NB4 (cell line): ENCODE data around the gene DNAJC22.

Source experiments
- DNase-seq: peaks from one replicate; pipeline ENCODE4 v3.0.0; 2010; ENCODE audit warnings: low read depth
- H3K4me3 ChIP-seq: one replicate; pipeline ENCODE4 v1.5.1; 2011; ENCODE audit warnings: mild to moderate bottlenecking, low read depth, low read length, moderate library complexity
- MYC ChIP-seq: IDR thresholded peaks from 2 replicates; pipeline ENCODE4 v1.6.1; 2011; ENCODE audit warnings: low read depth, low read length
- POLR2A ChIP-seq: IDR thresholded peaks from 2 replicates; pipeline ENCODE4 v1.6.1; 2011; ENCODE audit warnings: mild to moderate bottlenecking; ENCODE audit not compliant: insufficient read length; ENCODE audit errors: extremely low read depth
- TF ChIP-seq, protein P1 (sequence below): IDR thresholded peaks from 2 replicates; pipeline ENCODE4 v1.6.1; 2011; ENCODE audit warnings: low read depth, low read length
- TF ChIP-seq, protein P2 (sequence below): IDR thresholded peaks from one replicate; pipeline ENCODE4 v1.5.1; 2012; ENCODE audit warnings: low read depth, low read length

Gene DNAJC22

GRCh38 chr12:49389387-49389703, 42.7 kb downstream of the DNAJC22 start:
- DNase-seq = no peak
- TF ChIP-seq, protein P1, sequence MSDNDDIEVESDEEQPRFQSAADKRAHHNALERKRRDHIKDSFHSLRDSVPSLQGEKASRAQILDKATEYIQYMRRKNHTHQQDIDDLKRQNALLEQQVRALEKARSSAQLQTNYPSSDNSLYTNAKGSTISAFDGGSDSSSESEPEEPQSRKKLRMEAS = no peak
- TF ChIP-seq POLR2A = no peak
- no peak for TF ChIP-seq MYC
- TF ChIP-seq, protein P2, sequence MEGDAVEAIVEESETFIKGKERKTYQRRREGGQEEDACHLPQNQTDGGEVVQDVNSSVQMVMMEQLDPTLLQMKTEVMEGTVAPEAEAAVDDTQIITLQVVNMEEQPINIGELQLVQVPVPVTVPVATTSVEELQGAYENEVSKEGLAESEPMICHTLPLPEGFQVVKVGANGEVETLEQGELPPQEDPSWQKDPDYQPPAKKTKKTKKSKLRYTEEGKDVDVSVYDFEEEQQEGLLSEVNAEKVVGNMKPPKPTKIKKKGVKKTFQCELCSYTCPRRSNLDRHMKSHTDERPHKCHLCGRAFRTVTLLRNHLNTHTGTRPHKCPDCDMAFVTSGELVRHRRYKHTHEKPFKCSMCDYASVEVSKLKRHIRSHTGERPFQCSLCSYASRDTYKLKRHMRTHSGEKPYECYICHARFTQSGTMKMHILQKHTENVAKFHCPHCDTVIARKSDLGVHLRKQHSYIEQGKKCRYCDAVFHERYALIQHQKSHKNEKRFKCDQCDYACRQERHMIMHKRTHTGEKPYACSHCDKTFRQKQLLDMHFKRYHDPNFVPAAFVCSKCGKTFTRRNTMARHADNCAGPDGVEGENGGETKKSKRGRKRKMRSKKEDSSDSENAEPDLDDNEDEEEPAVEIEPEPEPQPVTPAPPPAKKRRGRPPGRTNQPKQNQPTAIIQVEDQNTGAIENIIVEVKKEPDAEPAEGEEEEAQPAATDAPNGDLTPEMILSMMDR = no peak
- no peak overlapping the region for H3K4me3 ChIP-seq

DNA sequence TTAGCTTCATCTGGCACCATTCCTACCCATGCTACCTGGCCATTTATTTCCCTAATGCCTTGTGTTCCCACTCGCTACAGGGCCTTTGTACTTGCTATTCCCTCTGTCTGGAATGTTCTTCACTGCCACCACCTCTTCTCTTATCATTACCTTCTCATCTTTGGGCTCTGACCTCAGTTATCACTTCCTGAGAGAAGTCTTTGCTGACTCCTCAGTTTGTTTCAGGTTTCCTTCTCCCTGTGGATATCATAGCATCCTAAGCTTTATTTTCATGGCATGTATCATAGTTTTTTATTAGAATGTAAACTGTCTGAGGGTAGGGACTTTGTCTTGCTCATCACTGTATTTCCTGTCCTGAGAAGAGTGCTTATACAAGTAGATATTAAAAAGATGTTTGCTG, 50.3 kb downstream of the DNAJC22 start:
- no peak for DNase-seq
- no peak overlapping the region for H3K4me3 ChIP-seq
- TF ChIP-seq, protein P2 = no peak
- TF ChIP-seq, protein P1 = no peak
- TF ChIP-seq POLR2A = no peak
- no peak for TF ChIP-seq MYC

DNA sequence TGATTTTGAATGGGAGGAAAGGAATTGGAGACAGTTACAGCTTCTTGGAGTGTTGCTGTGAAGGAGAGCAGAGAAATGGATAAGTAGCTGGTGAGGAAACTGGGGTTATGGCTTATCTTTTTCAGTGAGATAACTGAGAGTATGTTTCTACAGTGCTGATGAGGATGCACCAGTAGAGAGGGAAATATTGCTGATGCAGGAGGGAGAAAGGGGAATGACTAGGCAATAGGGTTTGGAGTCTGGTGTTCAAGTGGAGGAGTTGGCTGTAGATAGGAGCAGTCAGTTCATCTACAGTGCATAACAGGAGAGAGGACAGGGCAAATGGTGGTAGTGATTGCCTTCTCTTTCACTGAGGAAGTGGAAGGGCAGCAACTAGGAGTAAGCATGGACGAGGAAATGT, 53.6 kb downstream of the DNAJC22 start:
- no peak overlapping the region for H3K4me3 ChIP-seq
- TF ChIP-seq, protein P2 = no peak
- TF ChIP-seq POLR2A = no peak
- TF ChIP-seq, protein P1 = no peak
- TF ChIP-seq MYC = no peak
- DNase-seq = no peak
